Tibial nerve (tissue), 3 donors: ENCODE measurements around the gene PIP5K1B.

ENCODE experiments used
- POLR2A ChIP-seq, 2 donors: fragments of 450-650 bp; IDR thresholded peaks; one replicate each; pipeline ENCODE4 v1.6.1; 2017; ENCODE audit warnings: antibody characterized with exemption in 2 of 2, mild to moderate bottlenecking in 2 of 2, moderate library complexity in 2 of 2
- TF ChIP-seq, protein P1 (sequence below), 5 experiments: fragments of 200-600 bp in 3 of 5; fragments of 450-650 bp in 2 of 5; sonication (generic) in 3 of 5; IDR thresholded peaks; one replicate each; pipeline ENCODE4 v1.5.1; 2016 to 2019; ENCODE audit warnings: antibody characterized with exemption in 5 of 5, mild to moderate bottlenecking in 3 of 5, moderate library complexity in 2 of 5

- TF ChIP-seq, protein P1, sequence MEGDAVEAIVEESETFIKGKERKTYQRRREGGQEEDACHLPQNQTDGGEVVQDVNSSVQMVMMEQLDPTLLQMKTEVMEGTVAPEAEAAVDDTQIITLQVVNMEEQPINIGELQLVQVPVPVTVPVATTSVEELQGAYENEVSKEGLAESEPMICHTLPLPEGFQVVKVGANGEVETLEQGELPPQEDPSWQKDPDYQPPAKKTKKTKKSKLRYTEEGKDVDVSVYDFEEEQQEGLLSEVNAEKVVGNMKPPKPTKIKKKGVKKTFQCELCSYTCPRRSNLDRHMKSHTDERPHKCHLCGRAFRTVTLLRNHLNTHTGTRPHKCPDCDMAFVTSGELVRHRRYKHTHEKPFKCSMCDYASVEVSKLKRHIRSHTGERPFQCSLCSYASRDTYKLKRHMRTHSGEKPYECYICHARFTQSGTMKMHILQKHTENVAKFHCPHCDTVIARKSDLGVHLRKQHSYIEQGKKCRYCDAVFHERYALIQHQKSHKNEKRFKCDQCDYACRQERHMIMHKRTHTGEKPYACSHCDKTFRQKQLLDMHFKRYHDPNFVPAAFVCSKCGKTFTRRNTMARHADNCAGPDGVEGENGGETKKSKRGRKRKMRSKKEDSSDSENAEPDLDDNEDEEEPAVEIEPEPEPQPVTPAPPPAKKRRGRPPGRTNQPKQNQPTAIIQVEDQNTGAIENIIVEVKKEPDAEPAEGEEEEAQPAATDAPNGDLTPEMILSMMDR (IDR thresholded peaks at IDR 0.05), result no peak
- TF ChIP-seq POLR2A (IDR thresholded peaks at IDR 0.05), result no peak
Measured at GRCh38 chr9:68832861-68833518, 128.0 kb downstream of the PIP5K1B start.
